ENCODE measurements around the gene LMTK3.
A peak's percentile ranks its signal among the peaks of the same experiment; 100 is the strongest.

The LMTK3 gene

GRCh38 chr19:48508729-48509411 is 2.8 kb downstream of the LMTK3 start:
- DNase-seq (ENCODE audit: low read depth in 2 of 3, low spot score in 1 of 3): no peak

- no peak for DNase-seq (ENCODE audit: low read depth in 2 of 3, low spot score in 1 of 3)
Observed at GRCh38 chr19:48507911-48508439, 3.7 kb downstream of the LMTK3 start.

- DNase-seq (ENCODE audit: low read depth in 2 of 3, low spot score in 1 of 3): no peak
Observed at GRCh38 chr19:48506138-48506733, 5.4 kb downstream of the LMTK3 start.

GRCh38 chr19:48502350-48503018 is 9.2 kb downstream of the LMTK3 start:
- no peak for DNase-seq (ENCODE audit: low read depth in 2 of 3, low spot score in 1 of 3)

GRCh38 chr19:48501494-48502349 is 9.9 kb downstream of the LMTK3 start:
- DNase-seq (ENCODE audit: low read depth in 2 of 3, low spot score in 1 of 3): peak; percentile 54 to 70 (median 70)

- DNase-seq (ENCODE audit: low read depth in 2 of 3, low spot score in 1 of 3): no peak
Observed at GRCh38 chr19:48500830-48501493, 10.7 kb downstream of the LMTK3 start.

GRCh38 chr19:48499316-48500090 is 12.1 kb downstream of the LMTK3 start:
- DNase-seq (ENCODE audit: low read depth in 2 of 3, low spot score in 1 of 3): no peak

GRCh38 chr19:48498595-48499311 is 12.9 kb downstream of the LMTK3 start:
- DNase-seq (ENCODE audit: low read depth in 2 of 3, low spot score in 1 of 3): no peak

- no peak for DNase-seq (ENCODE audit: low read depth in 2 of 3, low spot score in 1 of 3)
Observed at GRCh38 chr19:48497728-48498594, 13.7 kb downstream of the LMTK3 start.

- DNase-seq (ENCODE audit: low read depth in 2 of 3, low spot score in 1 of 3): no peak
Observed at GRCh38 chr19:48496959-48497727, 14.5 kb downstream of the LMTK3 start.

GRCh38 chr19:48495396-48495795 is 16.2 kb downstream of the LMTK3 start:
- no peak for DNase-seq (ENCODE audit: low read depth in 2 of 3, low spot score in 1 of 3)

GRCh38 chr19:48493718-48494401 is 17.8 kb downstream of the LMTK3 start:
- no peak for DNase-seq (ENCODE audit: low read depth in 2 of 3, low spot score in 1 of 3)

- DNase-seq (ENCODE audit: low read depth in 2 of 3, low spot score in 1 of 3): peak; percentile 74 to 90 (median 83)
Observed at GRCh38 chr19:48492925-48493717, 18.5 kb downstream of the LMTK3 start.

- DNase-seq (ENCODE audit: low read depth in 2 of 3, low spot score in 1 of 3): no peak
Observed at GRCh38 chr19:48491793-48492123, 19.9 kb downstream of the LMTK3 start.

GRCh38 chr19:48490981-48491792 is 20.4 kb downstream of the LMTK3 start:
- no peak for DNase-seq (ENCODE audit: low read depth in 2 of 3, low spot score in 1 of 3)
